GM21381 (cell line): ENCODE data around the gene TMEM42.

Experiments
- ATAC-seq: cut with Tn5 transposase; IDR thresholded peaks from one replicate; pipeline ENCODE4 v1.9.1; 2021; ENCODE audit warnings: mild to moderate bottlenecking, moderate library complexity; ENCODE audit not compliant: unreplicated experiment

Gene TMEM42

GRCh38 chr3:44870375-44871061 is 8.8 kb downstream of the TMEM42 start:
- ATAC-seq = no peak

DNA sequence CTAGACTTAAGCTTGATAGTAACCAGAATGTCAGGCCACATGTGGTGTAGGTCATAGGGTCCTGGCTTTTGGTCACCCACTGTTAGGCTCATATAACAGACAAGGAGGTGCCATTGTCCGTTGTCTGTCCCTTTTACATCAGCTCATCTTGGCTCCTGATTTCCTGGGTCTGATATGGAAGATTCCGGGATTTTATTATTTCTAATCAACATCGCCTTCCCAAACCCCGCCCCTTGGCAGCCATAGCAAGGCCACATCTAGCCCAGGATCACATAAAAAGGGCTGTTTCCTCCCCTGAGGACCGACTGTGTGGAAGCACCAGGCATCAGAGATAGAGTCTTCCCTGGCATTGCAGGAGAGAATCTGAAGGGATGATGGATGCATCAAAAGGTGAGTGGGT is 12.6 kb downstream of the TMEM42 start, which contains the start of gene TGM4:
TGM4 (plus strand) TSS at position 301 of the 400 bp plus-strand sequence; CDS start at position 372, 71 bp downstream.
- no peak for ATAC-seq

DNA sequence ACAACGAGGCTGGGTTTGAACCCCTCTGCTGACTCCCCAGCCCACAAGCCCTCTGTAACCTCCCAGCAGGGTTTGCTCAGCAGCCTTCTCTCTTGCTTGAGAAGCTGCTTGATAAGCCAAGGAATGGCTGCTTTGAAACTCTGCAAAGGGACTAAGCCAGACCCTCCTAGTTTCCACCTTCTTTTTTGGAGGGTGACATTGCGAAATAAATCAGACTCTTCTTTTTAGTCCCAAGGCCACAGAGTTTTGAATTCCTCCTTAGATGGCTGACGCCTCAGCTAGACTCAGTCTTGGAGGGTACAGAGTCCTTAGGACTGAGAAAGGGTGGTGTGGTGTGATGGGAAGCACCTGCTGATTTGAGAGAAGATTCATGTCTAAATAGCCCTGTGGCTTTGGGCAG is 13.9 kb downstream of the TMEM42 start:
- no peak for ATAC-seq

DNA sequence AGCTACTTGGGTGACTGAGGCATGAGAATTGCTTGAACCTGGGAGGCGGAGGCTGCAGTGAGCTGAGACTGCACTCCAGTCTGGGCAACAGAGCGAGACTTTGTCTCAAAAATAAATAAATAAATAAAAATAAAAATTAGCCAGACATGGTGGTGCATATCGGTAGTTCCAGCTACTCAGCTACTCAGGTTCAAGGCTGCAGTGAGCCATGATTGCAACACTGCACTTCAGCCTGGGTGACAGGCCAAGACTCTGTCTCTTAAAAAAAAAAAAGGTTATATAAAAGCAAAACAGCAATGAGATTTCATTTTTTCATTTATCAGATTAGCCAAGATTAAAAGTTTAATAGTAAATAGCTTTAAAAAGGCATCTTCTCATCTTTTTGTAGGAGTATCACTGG is 15.6 kb downstream of the TMEM42 start:
- ATAC-seq = no peak

GRCh38 chr3:44880284-44880683 is 18.6 kb downstream of the TMEM42 start:
- ATAC-seq = no peak

GRCh38 chr3:44883213-44883955 is 21.7 kb downstream of the TMEM42 start:
- ATAC-seq = no peak

DNA sequence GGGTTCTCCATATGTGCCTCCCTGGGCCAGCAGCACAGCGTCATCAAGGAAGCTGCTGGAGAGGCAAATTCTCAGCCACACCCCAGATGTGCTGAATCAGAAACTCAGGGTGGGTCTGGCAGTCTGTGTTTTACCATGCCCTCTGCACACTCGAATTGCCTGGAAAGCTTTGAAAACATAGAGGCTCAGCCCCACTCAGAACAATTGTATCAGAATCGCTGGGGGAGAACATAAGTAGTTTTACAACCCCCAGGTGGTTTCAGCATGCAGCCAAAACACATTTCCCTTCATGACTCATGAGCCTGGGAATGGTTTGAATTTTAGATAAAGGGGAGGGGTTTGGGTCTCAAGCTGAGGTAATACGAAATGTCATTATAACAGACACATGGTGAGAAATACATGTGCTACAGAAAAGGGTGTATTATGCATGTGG is 22.3 kb downstream of the TMEM42 start:
- no peak for ATAC-seq

GRCh38 chr3:44885618-44886017 is 23.9 kb downstream of the TMEM42 start:
- no peak for ATAC-seq

DNA sequence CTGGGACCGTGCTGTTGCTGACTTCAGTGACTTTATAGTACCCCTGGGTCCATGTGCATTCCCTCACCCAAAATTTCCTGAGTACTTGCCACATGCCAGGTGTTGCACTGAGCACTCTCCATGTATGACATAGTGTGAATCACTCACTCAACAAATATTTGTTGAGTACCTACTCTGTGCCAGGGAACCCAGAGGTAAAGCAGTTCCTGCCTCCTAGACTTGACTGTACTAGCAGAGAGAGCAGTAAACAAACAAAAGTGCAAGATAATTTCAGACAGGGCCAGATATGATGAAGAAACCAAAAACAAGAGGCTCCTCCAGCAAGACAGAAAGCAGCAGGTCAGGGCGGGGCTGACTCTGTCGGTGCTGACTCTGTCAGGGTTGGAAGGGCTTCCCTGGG is 24.8 kb downstream of the TMEM42 start:
- no peak for ATAC-seq

DNA sequence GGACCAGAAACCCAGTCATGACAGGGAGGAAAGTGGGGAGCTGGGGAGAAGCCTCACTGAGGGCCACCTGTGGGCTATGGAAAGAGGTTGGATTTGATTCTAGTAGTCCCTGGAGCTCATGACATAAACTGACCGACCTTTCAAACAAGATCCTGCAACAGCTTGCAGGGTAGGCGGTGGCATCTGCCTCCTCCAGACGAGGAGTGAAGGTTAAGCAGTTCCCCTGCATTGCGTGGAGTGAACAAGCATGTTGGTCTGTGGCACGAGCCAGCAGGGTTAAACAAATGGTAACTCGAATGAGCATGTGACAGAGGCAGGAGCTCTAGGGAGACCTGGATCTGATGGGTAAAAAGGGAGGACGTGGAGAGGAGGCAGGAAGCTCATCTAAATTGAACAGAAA is 25.4 kb downstream of the TMEM42 start:
- no peak for ATAC-seq

- no peak for ATAC-seq
Measured at GRCh38 chr3:44890258-44890657, 28.5 kb downstream of the TMEM42 start.

DNA sequence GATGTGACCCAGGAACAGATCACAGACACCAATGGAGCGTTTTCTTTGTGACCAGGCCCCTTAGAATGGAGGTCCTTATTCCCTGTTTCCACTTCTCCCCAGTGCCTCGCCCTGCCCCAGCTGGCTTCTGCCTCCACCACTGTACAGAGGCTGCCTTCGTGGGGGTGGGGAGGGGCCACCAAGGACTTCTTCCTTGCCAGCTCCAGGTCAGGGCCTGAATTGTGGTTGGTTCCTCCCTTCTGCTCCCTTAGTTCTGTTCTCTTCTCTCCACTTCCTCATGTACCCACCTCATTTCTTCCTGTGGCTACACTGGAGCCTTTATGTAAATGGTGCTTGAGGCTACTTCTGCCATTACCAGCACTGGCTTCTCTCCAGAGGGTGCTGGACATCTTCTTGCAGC is 29.1 kb downstream of the TMEM42 start:
- ATAC-seq = no peak

DNA sequence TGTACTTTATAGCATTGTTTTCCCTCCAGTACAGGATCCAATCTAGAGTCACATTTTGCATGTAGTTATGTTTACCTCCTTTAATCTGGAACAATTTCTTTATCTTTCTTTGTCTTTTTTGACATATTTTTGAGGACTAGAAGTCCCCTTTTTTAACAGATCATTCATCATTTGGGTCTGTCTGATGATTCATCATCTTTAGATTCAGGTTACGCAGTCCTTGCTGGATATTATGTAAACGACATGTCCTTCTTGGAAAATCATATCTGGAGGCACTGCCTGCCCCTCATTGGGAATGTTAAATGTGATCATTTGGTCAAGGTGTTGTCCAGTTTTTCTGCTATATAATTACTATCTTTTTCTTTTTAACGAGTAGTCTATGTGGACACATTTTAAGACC is 31.0 kb downstream of the TMEM42 start:
- ATAC-seq = no peak

DNA sequence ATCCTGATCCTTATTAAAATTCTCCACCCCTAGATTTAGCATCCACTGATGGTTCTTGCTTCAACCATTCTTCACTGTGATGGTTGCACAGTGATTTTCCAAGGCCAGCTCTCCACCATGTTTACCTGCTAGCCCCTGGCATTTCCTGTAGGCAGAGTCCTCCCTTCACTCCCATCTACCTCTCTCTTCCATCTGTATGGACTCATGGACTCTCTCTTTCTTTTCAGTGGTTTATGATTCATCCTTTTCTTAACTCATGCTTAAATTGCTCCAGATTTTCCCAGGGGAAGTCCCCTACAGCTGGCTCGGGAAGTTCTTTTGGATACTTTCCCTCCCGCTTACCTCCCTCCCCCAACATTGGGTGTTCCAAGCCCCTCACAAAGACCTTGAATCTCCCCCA is 31.4 kb downstream of the TMEM42 start:
- no peak for ATAC-seq

DNA sequence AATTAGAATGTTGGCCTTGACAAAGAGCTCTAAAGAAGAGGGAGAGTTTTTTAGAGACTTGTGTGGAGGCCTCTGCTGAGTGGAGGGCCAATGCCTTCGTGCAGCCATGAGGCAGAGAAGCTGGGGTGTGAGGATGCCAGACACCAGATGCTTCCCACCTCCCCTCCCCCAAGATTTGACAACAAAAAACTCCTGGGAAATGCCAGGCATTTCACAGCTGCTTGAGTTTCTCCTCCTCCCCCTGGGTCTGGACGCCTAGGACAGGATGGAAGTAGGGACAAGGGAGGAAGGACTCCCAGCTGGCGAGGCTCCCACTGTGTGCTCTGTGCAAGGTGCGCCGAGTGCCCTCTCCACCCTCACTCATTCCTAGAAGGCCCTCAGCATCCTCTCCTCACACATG is 32.8 kb downstream of the TMEM42 start:
- ATAC-seq = no peak

- no peak for ATAC-seq
Measured at GRCh38 chr3:44896440-44896839, 34.7 kb downstream of the TMEM42 start.

- no peak for ATAC-seq
Measured at GRCh38 chr3:44899683-44900367, 38.1 kb downstream of the TMEM42 start.

GRCh38 chr3:44902628-44903027 is 40.9 kb downstream of the TMEM42 start:
- no peak for ATAC-seq

DNA sequence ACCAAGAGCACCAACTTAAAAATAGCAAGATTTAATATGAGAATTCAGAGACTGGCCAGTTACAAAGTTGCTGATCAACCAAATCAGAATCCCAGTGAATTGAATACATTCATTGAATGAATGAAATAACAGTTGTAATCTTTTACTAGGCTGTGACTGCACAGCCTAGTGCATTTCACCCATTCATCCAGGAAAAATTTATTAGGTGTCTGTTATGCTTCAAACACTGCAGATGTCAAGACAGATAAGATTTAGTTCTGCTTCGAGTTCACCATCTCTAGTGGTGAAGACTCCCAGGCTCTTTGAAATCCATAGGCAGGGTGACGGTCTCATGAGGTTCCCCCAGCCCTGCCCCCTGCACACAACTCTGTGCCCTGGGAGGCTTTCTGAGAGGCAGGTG is 41.6 kb downstream of the TMEM42 start:
- ATAC-seq = no peak

DNA sequence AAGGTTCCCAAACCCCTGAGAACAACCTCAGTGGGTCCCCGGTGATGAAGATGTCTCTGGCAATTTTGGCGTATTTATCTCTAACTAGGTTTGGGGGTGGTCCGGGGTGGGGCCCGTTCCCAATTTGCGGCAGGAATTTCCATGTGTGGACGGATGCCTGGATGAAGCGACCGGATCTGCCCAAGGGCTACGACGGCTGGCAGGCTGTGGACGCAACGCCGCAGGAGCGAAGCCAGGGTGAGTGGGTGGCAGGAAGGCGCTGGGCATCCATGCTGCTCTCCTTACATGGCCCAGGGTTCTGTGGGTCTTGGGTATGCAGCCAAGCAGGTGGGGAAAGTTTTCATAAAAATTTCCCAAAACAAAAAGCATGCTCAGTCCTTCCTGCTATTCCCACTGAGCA is 42.0 kb downstream of the TMEM42 start:
- no peak for ATAC-seq

GRCh38 chr3:44905446-44906157 is 43.9 kb downstream of the TMEM42 start:
- no peak for ATAC-seq
